Activated naive CD4-positive, alpha-beta T cell treated with anti-CD3 and anti-CD28 coated beads, Interleukin-2, amount 50 U/mL, for 24 hours (primary cell): Measurements from ENCODE around the gene MICU1.
"Not testable (repeated sequence)": the region's sequence is repeated elsewhere in the genome, so short reads cannot be mapped to it uniquely, and the experiment has no call there.

Experiments used
- H3K27ac Mint-ChIP-seq: one replicate; pipeline ENCODE4 v1.8.0; 2021; ENCODE audit warnings: mild to moderate bottlenecking, mixed read lengths
- H3K27me3 Mint-ChIP-seq: one replicate; pipeline ENCODE4 v1.8.0; 2021; ENCODE audit warnings: mixed read lengths
- H3K36me3 Mint-ChIP-seq: one replicate; pipeline ENCODE4 v1.8.0; 2021; ENCODE audit warnings: mixed read lengths
- H3K4me1 Mint-ChIP-seq: one replicate; pipeline ENCODE4 v1.8.0; 2021; ENCODE audit warnings: mixed read lengths
- H3K4me3 Mint-ChIP-seq: one replicate; pipeline ENCODE4 v1.8.0; 2021; ENCODE audit warnings: mild to moderate bottlenecking, mixed read lengths
- H3K9me3 Mint-ChIP-seq: one replicate; pipeline ENCODE4 v1.8.0; 2021; ENCODE audit warnings: mixed read lengths

The MICU1 gene

GRCh38 chr10:72386916-72387586 lies 238.8 kb downstream of the MICU1 start:
- Mint-ChIP-seq H3K27me3 (no peaks in the 10 kb centered on the region), H3K36me3 (peaks cover 2% of the 10 kb centered on the region), H3K9me3 (no peaks in the 10 kb centered on the region), H3K27ac (no peak overlapping the region), H3K4me1 (no peaks in the 10 kb centered on the region), H3K4me3 (no peak overlapping the region)

GRCh38 chr10:72385724-72386123 lies 240.2 kb downstream of the MICU1 start:
- H3K4me1 Mint-ChIP-seq, result no peaks in the 10 kb centered on the region
- no peaks in the 10 kb centered on the region for H3K27me3 Mint-ChIP-seq
- no peaks in the 10 kb centered on the region for H3K9me3 Mint-ChIP-seq
- peaks cover 2% of the 10 kb centered on the region for H3K36me3 Mint-ChIP-seq
- no peak overlapping the region for H3K4me3 Mint-ChIP-seq
- H3K27ac Mint-ChIP-seq, result no peak overlapping the region

- not testable (repeated sequence) for H3K4me3 Mint-ChIP-seq, H3K4me1 Mint-ChIP-seq, H3K36me3 Mint-ChIP-seq, H3K27me3 Mint-ChIP-seq, H3K27ac Mint-ChIP-seq, H3K9me3 Mint-ChIP-seq
Observed at GRCh38 chr10:72384982-72385381, 240.9 kb downstream of the MICU1 start.

- Mint-ChIP-seq H3K4me3 (no peak overlapping the region), H3K9me3 (no peaks in the 10 kb centered on the region), H3K36me3 (peaks cover 3% of the 10 kb centered on the region), H3K27me3 (no peaks in the 10 kb centered on the region), H3K27ac (no peak overlapping the region), H3K4me1 (no peaks in the 10 kb centered on the region)
Observed at GRCh38 chr10:72379776-72380175, 246.1 kb downstream of the MICU1 start.

GRCh38 chr10:72379062-72379461 lies 246.8 kb downstream of the MICU1 start:
- no peaks in the 10 kb centered on the region for H3K27me3 Mint-ChIP-seq
- peaks cover 3% of the 10 kb centered on the region for H3K36me3 Mint-ChIP-seq
- H3K4me3 Mint-ChIP-seq, result no peak overlapping the region
- no peak overlapping the region for H3K27ac Mint-ChIP-seq
- H3K4me1 Mint-ChIP-seq, result no peaks in the 10 kb centered on the region
- H3K9me3 Mint-ChIP-seq, result no peaks in the 10 kb centered on the region

GRCh38 chr10:72375585-72375984 lies 250.3 kb downstream of the MICU1 start:
- H3K27me3 Mint-ChIP-seq, result no peaks in the 10 kb centered on the region
- no peak overlapping the region for H3K27ac Mint-ChIP-seq

GRCh38 chr10:72375173-72375572 lies 250.7 kb downstream of the MICU1 start:
- Mint-ChIP-seq H3K36me3 (peaks cover 3% of the 10 kb centered on the region), H3K4me1 (peaks cover 5% of the 10 kb centered on the region), H3K27ac (no peak overlapping the region), H3K4me3 (no peak overlapping the region), H3K27me3 (no peaks in the 10 kb centered on the region), H3K9me3 (no peaks in the 10 kb centered on the region)

More at GRCh38 chr10:72375585-72375984, 250.3 kb downstream of the MICU1 start:
- H3K9me3 Mint-ChIP-seq, result no peaks in the 10 kb centered on the region
- peaks cover 1% of the 10 kb centered on the region for H3K4me1 Mint-ChIP-seq
- no peak overlapping the region for H3K4me3 Mint-ChIP-seq
- peaks cover 3% of the 10 kb centered on the region for H3K36me3 Mint-ChIP-seq

GRCh38 chr10:72370201-72370722 lies 255.6 kb downstream of the MICU1 start:
- H3K36me3 Mint-ChIP-seq, result peaks cover 2% of the 10 kb centered on the region
- H3K9me3 Mint-ChIP-seq, result no peaks in the 10 kb centered on the region
- peak overlapping the region; percentile 41 for H3K27ac Mint-ChIP-seq
- no peaks in the 10 kb centered on the region for H3K27me3 Mint-ChIP-seq
- H3K4me3 Mint-ChIP-seq, result no peak overlapping the region
- H3K4me1 Mint-ChIP-seq, result peaks cover 11% of the 10 kb centered on the region

GRCh38 chr10:72367301-72367960 lies 258.4 kb downstream of the MICU1 start:
- Mint-ChIP-seq H3K36me3 (peaks cover 2% of the 10 kb centered on the region), H3K4me3 (no peak overlapping the region), H3K4me1 (peaks cover 24% of the 10 kb centered on the region), H3K27me3 (no peaks in the 10 kb centered on the region), H3K9me3 (no peaks in the 10 kb centered on the region), H3K27ac (no peak overlapping the region)

- Mint-ChIP-seq H3K27me3 (no peaks in the 10 kb centered on the region), H3K36me3 (peaks cover 2% of the 10 kb centered on the region), H3K4me1 (peaks cover 20% of the 10 kb centered on the region), H3K4me3 (peak overlapping the region; percentile 40), H3K27ac (peak overlapping the region; percentile 62), H3K9me3 (no peaks in the 10 kb centered on the region)
Observed at GRCh38 chr10:72365106-72365895, 260.6 kb downstream of the MICU1 start.

GRCh38 chr10:72364239-72364777 lies 261.6 kb downstream of the MICU1 start:
- Mint-ChIP-seq H3K4me1 (peaks cover 16% of the 10 kb centered on the region), H3K36me3 (peaks cover under 1% of the 10 kb centered on the region), H3K27me3 (no peaks in the 10 kb centered on the region), H3K4me3 (peak overlapping the region; percentile 37), H3K9me3 (no peaks in the 10 kb centered on the region), H3K27ac (peak overlapping the region; percentile 57)

GRCh38 chr10:72356987-72357386 lies 268.9 kb downstream of the MICU1 start:
- Mint-ChIP-seq H3K27ac (peak overlapping the region; percentile 47), H3K27me3 (no peaks in the 10 kb centered on the region), H3K36me3 (peaks cover 3% of the 10 kb centered on the region), H3K9me3 (no peaks in the 10 kb centered on the region), H3K4me3 (no peak overlapping the region), H3K4me1 (peaks cover 31% of the 10 kb centered on the region)

GRCh38 chr10:72356115-72356514 lies 269.8 kb downstream of the MICU1 start:
- H3K27ac Mint-ChIP-seq, result peak overlapping the region; percentile 21
- H3K4me3 Mint-ChIP-seq, result peak overlapping the region; percentile 15
- peaks cover 6% of the 10 kb centered on the region for H3K36me3 Mint-ChIP-seq

GRCh38 chr10:72355214-72355555 lies 270.7 kb downstream of the MICU1 start:
- Mint-ChIP-seq H3K4me1 (peaks cover 47% of the 10 kb centered on the region), H3K9me3 (no peaks in the 10 kb centered on the region), H3K4me3 (peak overlapping the region; percentile 97)

More at GRCh38 chr10:72356115-72356514, 269.8 kb downstream of the MICU1 start:
- no peaks in the 10 kb centered on the region for H3K27me3 Mint-ChIP-seq
- peaks cover 39% of the 10 kb centered on the region for H3K4me1 Mint-ChIP-seq
- H3K9me3 Mint-ChIP-seq, result no peaks in the 10 kb centered on the region

GRCh38 chr10:72354356-72355213 lies 271.3 kb downstream of the MICU1 start, which contains the start of gene DNAJB12:
TSS of gene DNAJB12 (minus strand) at chr10:72354919. CDS start at chr10:72354897, 22 bp downstream.
- Mint-ChIP-seq H3K9me3 (no peaks in the 10 kb centered on the region), H3K27me3 (no peaks in the 10 kb centered on the region), H3K27ac (peak within 1 kb of the TSS; percentile 99), H3K4me1 (peaks cover 51% of the 10 kb centered on the region), H3K36me3 (peaks cover 8% of the 10 kb centered on the region), H3K4me3 (peak within 1 kb of the TSS; percentile 97)

More at GRCh38 chr10:72355214-72355555, 270.7 kb downstream of the MICU1 start:
- Mint-ChIP-seq H3K36me3 (peaks cover 6% of the 10 kb centered on the region), H3K27me3 (no peaks in the 10 kb centered on the region), H3K27ac (peak overlapping the region; percentile 99)
